ENCODE measurements around the gene EFS.
"Not testable (repeated sequence)": the region's sequence is repeated elsewhere in the genome, so short reads cannot be mapped to it uniquely, and the experiment has no call there.

Gene EFS

DNA sequence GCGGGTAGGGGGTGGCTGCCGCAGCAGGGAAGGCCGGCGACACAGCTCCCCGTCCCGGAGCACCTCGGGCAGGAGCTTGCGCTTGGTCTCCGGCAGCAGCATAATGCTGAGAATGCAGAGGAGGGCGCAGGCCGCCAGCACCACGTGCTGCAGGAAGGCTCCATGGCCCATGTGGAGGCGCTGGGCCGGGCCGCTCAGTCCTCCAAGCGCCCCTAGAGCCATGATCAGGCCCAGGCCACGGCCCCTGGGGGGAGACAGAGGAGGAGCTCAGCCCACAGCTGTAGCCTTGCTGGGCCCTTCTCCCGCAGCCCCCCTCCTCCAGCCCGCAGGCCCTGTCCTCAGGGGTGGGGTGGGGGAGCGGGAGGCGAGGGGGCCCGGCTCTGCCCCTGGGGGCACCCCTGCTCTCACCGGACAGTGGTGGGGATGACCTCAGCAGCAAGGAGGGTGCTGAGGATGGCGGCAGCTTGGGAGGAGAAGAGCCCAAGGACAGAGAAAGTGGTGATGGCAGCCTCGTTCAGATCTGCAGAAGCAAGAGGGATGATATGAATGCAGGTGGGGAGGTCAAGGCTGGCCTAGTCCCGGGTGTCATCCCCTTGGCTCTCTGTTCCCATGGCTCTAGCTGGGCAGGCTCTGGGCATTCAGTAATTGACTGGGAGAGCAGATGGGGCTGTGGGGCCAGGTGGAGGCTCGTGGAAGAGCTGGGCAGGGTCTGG is 18.1 kb downstream of the EFS start:
- no peak overlapping the region for H3K4me3 ChIP-seq (ENCODE audit: low read length)
- DNase-seq (ENCODE audit: low read depth, low spot score): no peak

DNA sequence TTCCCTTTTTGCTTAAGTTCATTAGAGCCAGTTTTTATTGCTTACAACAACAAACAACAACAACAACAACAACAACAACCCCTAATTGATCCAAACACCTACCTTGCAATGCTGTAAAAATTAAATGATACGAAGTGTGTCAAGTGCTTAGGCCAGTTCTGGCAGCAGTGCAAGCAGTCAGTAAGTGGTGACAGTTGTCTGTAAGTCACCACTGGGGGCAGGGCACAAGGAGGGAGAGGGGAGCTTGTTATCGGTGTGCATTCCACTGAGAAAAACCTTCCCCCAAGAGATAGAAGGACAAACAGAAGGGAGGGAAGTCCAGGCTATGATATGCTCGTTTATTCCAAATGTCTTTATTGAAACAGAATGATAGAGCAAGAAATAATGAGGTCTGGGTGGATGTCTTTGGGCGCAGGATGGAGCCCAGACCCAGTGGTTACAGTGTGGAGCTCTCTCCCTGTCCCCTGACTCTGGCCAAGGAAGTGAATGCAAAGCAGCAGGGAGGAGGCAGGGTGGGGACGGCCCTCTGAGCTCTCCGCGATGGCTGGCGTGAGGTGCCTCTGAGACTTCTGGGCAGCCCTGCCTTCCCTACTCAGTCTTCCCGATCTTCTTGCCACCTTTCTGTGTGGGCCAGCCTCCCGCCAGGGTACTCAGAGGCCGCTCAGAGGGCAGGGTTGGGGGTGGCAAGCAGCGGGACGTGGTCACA is 18.8 kb downstream of the EFS start:
- no peak for DNase-seq (ENCODE audit: low read depth, low spot score)
- H3K4me3 ChIP-seq (ENCODE audit: low read length): no peak overlapping the region

- no peak overlapping the region for H3K4me3 ChIP-seq (ENCODE audit: low read length)
- DNase-seq (ENCODE audit: low read depth, low spot score): no peak
Observed at GRCh38 chr14:23344481-23344880, 20.5 kb downstream of the EFS start.

DNA sequence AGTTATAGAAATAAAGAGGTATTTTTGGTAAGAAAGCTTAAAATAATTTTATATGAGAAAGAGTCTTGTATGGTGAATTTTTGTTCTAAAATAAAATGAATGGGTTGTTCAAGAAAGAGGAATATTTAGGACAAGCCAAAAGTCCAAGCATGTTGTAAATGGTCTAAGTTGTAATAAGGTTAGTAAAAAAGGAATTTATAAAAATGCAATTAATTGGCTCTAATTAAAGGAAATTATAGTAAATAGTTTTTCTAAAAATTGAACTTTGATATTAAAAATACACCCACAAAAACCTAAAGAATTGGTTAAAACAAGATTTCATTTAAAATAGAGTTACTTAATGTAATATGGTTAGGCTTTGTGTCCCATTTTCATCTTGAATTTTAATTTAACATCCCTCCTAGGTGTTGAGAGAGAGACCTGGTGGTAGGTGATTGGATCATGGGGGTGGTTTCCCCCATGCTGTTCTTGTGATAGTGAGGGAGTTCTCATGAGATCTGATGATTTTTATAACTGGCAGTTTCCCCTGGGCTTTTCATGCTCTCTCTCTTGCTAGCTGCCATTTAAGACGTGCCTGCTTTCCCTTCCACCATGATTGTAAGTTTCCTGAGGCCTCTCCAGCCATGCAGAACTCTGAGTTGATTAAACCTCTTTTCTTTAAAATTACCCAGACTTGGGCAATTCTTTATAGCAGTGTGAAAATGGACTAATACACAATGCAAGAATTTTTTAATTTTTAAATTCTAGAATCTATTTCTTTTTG is 25.3 kb downstream of the EFS start:
- no peak for DNase-seq (ENCODE audit: low read depth, low spot score)

GRCh38 chr14:23335623-23336022 is 29.3 kb downstream of the EFS start:
- no peak for DNase-seq (ENCODE audit: low read depth, low spot score)
- H3K4me3 ChIP-seq (ENCODE audit: low read length): no peak overlapping the region

More for the DNA sequence above, 25.3 kb downstream of the EFS start:
- no peak overlapping the region for H3K4me3 ChIP-seq (ENCODE audit: low read length)

DNA sequence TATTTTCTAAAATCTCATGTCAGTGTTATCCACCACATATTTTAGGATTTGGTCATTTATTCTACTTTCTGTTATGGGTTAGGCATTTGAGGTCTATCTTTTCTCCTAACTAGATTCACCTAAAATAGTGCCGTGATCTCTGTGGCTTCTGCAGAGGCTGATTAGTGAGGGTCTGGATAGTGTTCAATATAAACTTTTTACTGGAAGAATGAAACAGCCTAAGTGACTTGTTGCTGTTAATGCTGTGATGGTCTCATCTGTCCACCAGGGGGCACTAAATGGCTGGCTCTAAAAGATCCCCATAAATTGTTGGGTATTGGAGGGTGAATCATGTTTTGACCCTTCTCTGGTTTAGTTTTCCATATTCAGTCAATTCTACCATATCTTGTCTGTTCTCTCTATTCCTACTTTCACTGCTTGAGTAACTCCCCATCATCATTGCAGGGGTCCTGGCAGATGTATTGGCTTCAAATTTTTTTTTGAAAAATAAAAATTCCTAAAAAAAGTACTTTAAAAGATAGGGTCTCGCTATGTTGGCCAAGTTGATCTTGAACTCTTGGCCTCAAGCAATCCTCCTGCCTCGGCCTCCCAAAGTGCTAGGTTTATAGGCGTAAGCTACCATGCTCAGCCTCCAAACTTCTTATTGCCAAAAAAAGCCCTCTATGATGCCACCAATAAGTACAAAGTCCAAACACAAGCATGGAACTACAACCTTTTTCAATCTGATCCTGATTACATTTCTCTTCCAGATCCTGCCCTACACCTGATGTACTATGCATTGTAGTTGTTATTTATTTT is 36.8 kb downstream of the EFS start:
- no peak overlapping the region for H3K4me3 ChIP-seq (ENCODE audit: low read length)
- DNase-seq (ENCODE audit: low read depth, low spot score): peak; percentile 72

- no peak overlapping the region for H3K4me3 ChIP-seq (ENCODE audit: low read length)
- DNase-seq (ENCODE audit: low read depth, low spot score): no peak
Observed at GRCh38 chr14:23326491-23327332, 38.3 kb downstream of the EFS start.

GRCh38 chr14:23325746-23326145 is 39.2 kb downstream of the EFS start:
- H3K4me3 ChIP-seq (ENCODE audit: low read length); DNase-seq (ENCODE audit: low read depth, low spot score): not testable (repeated sequence)

DNA sequence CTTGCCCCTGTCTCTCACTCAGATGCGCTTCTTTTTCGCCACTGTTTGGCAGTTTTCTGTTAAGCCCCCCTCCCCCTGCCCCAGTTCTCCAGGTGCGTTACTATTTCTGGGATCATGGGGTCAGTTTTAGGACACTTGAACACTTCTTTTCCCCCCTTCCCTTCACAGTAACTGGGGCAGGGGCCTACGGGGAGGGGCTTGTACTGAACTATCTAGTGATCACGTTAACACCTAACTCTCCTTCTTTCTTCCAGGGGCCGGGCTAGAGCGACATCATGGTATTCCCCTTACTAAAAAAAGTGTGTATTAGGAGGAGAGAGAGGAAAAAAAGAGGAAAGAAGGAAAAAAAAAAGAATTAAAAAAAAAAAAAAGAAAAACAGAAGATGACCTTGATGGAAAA is 40.0 kb downstream of the EFS start:
- no peak for DNase-seq (ENCODE audit: low read depth, low spot score)
- H3K4me3 ChIP-seq (ENCODE audit: low read length): no peak overlapping the region

GRCh38 chr14:23324455-23324846 is 40.5 kb downstream of the EFS start:
- no peak overlapping the region for H3K4me3 ChIP-seq (ENCODE audit: low read length)
- DNase-seq (ENCODE audit: low read depth, low spot score): no peak

DNA sequence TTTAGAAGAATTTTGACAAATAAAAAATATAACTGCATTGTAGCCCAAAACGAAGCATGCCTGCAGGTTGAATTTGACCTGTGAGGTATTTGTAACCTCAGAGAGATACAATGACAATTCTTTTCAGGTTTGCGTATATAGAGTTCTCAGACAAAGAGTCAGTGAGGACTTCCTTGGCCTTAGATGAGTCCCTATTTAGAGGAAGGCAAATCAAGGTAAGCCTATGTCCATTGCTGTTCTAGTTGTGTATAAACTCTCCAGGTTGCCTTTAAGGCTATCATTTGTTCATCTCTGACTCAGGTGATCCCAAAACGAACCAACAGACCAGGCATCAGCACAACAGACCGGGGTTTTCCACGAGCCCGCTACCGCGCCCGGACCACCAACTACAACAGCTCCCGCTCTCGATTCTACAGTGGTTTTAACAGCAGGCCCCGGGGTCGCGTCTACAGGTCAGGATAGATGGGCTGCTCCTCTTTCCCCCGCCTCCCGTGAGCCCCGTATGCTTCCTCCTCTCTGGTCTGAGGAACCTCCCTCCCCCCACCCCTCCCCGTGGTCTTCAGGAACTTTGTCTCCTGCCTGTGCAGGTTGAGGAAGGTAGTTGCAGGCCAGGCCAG is 41.0 kb downstream of the EFS start:
- H3K4me3 ChIP-seq (ENCODE audit: low read length): no peak overlapping the region
- no peak for DNase-seq (ENCODE audit: low read depth, low spot score)

- DNase-seq (ENCODE audit: low read depth, low spot score): no peak
- H3K4me3 ChIP-seq (ENCODE audit: low read length): peak overlapping the region; percentile 85
Observed at GRCh38 chr14:23322568-23323517, 42.1 kb downstream of the EFS start.

GRCh38 chr14:23321572-23322547 is 43.1 kb downstream of the EFS start:
- H3K4me3 ChIP-seq (ENCODE audit: low read length): peak overlapping the region; percentile 85
- no peak for DNase-seq (ENCODE audit: low read depth, low spot score)

DNA sequence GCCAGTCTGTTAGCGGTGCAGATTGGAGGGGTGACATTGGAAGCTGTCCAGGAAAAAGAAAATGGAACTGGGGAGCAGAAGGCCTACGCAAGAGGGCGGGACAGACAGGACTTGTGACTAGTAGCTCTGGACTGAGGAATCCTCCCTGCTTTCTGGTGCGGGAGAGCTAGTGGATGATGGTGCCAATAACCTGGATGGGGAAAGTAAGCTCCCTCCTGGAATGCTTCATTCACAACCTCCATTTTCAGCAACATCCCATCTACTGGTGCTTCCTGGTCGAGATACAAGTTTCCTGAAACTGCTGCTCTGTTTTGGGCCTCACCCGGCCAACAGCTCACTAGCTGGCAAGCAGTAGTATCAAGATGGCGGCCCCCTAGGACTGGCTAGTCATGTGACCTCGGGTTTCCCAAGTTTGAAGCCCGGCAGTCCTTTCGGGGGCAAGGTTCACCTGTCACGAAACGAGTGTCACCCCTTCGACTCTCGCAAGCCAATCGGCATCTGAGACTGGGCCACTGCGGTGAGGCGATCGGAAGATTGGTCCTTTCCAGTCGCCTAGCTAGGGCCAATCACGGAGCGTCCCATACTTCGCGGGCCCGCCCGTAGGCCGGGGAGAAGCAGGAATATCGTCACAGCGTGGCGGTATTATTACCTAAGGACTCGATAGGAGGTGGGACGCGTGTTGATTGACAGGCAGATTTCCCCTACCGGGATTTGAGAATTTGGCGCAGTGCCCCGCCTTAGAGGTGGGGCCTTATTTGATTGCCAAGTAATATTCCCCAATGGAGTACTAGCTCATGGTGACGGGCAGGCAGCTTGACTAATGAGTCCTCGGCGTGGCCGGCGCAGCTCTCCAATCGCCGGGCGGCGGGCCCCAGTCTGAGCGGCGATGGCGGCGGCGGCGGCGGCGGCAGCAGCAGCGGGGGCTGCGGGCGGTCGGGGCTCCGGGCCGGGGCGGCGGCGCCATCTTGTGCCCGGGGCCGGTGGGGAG is 44.1 kb downstream of the EFS start, which contains the start of gene PABPN1:
PABPN1 (plus strand) TSS at position 874 of the 988 bp plus-strand sequence; CDS start at position 887, 13 bp downstream.
- DNase-seq (ENCODE audit: low read depth, low spot score): peak; percentile 100
- H3K4me3 ChIP-seq (ENCODE audit: low read length): peak within 1 kb of the TSS; percentile 89

Data from Jurkat, Clone E6-1 (cell line).